GM23248 (cell line): Measurements from ENCODE around the gene GMPPB. TPM values are rescaled to one million over a fixed set of nuclear protein-coding genes. Genes with fewer than 3 reads are reported as not detected.
"Not testable (repeated sequence)": the region's sequence is repeated elsewhere in the genome, so short reads cannot be mapped to it uniquely, and the experiment has no call there.

Experiments
- DNase-seq: peaks from one replicate; pipeline ENCODE4 v3.0.0-alpha.2; 2015
- H2AFZ ChIP-seq: fragments of 200-600 bp; sonication (generic); 2 replicates; pipeline ENCODE4 v1.6.1; 2016; ENCODE audit warnings: antibody characterized with exemption
- H3F3A ChIP-seq: fragments of 200-600 bp; sonication (generic); 2 replicates; pipeline ENCODE4 v1.6.1; 2016; ENCODE audit warnings: mild to moderate bottlenecking, antibody characterized with exemption, mixed run types; ENCODE audit not compliant: insufficient read depth
- H3K27ac ChIP-seq: fragments of 200-600 bp; sonication (generic); 2 replicates; pipeline ENCODE4 v1.5.1; 2016; ENCODE audit warnings: mild to moderate bottlenecking
- H3K27me3 ChIP-seq: fragments of 200-600 bp; sonication (generic); replicated peaks from 2 replicates; pipeline ENCODE4 v1.6.1; 2016; ENCODE audit warnings: mild to moderate bottlenecking; ENCODE audit not compliant: insufficient read depth
- H3K36me3 ChIP-seq: fragments of 200-600 bp; sonication (generic); 2 replicates; pipeline ENCODE4 v1.6.1; 2016; ENCODE audit warnings: low read depth, mild to moderate bottlenecking
- H3K4me1 ChIP-seq: fragments of 200-600 bp; sonication (generic); 2 replicates; pipeline ENCODE4 v1.6.1; 2016; ENCODE audit warnings: mild to moderate bottlenecking; ENCODE audit not compliant: insufficient read depth
- H3K4me2 ChIP-seq: fragments of 200-600 bp; sonication (generic); one replicate; pipeline ENCODE4 v1.6.1; 2016; ENCODE audit warnings: mild to moderate bottlenecking; ENCODE audit not compliant: unreplicated experiment
- H3K4me3 ChIP-seq: fragments of 200-600 bp; sonication (generic); 2 replicates; pipeline ENCODE4 v1.5.1; 2016; ENCODE audit warnings: mild to moderate bottlenecking
- H3K79me2 ChIP-seq: fragments of 200-600 bp; sonication (generic); 2 replicates; pipeline ENCODE4 v1.6.1; 2016; ENCODE audit warnings: mild to moderate bottlenecking; ENCODE audit not compliant: insufficient read depth
- H3K9ac ChIP-seq: fragments of 200-600 bp; sonication (generic); 2 replicates; pipeline ENCODE4 v1.6.1; 2016; ENCODE audit warnings: mild to moderate bottlenecking
- H3K9me2 ChIP-seq: fragments of 200-600 bp; sonication (generic); 2 replicates; pipeline ENCODE4 v1.6.1; 2016; ENCODE audit warnings: mixed run types, mild to moderate bottlenecking, moderate library complexity; ENCODE audit not compliant: insufficient read depth
- H3K9me3 ChIP-seq: fragments of 200-600 bp; sonication (generic); one replicate; pipeline ENCODE4 v1.6.1; 2017; ENCODE audit warnings: low read depth
- H4K20me1 ChIP-seq: fragments of 200-600 bp; sonication (generic); 2 replicates; pipeline ENCODE4 v1.6.0; 2016; ENCODE audit not compliant: insufficient read depth
- EZH2phosphoT487 ChIP-seq: fragments of 200-600 bp; sonication (generic); IDR thresholded peaks from 2 replicates; pipeline ENCODE4 v1.6.1; 2018; ENCODE audit warnings: antibody characterized with exemption, moderate library complexity, mild to moderate bottlenecking, low read depth; ENCODE audit not compliant: insufficient read depth
- WGBS, 2 experiments: methylation state at CpG; one replicate each; pipeline ENCODE4 v1.1.6; 2015 to 2017; ENCODE audit warnings: low lambda C conversion rate in 2 of 2, low coverage in 1 of 2; ENCODE audit errors: missing lambda C conversion rate in 2 of 2; 5-methylcytosine and 5-hydroxymethylcytosine counted together
- in situ Hi-C: fragments of 300-500 bp; cut with MboI; formaldehyde crosslinking; loops from 2 replicates; pipeline ENCODE4 v1.15.0; 2020
- polyA plus RNA-seq: library from polyadenylated mRNA; unstranded; fragments of >200 nt; fragmentation: Nextera tagmentation; extraction: Ambion mirVana; gene quantifications from 2 replicates; pipeline ENCODE4 v1.2.1, GENCODE V29; 2016
- total RNA-seq: library from RNA; depleted of rRNA; stranded (reverse); fragments of >200 nt; shearing (Covaris generic); gene quantifications from 2 replicates; pipeline ENCODE4 v1.2.3, GENCODE V29; 2014

Gene GMPPB
- total and polyA plus RNA-seq, 2 experiments from 2014 or later = 24.1 to 37.8 TPM

- Histone ChIP-seq H3K4me1 (peaks cover 11% of the 10 kb centered on the region; the same call in 1 of the 2 replicates), H3K36me3 (no peaks in the 10 kb centered on the region), H3K27ac (peak within 1 kb of the TSS; percentile 30), H3K4me2 (peak within 1 kb of the TSS; percentile 98), H3K9me3 (no peaks in the 10 kb centered on the region), H4K20me1 (no peaks in the 10 kb centered on the region; the same call in 1 of the 2 replicates), H3K9ac (peak within 1 kb of the TSS; percentile 88), H2AFZ (peak within 1 kb of the TSS; percentile 96), H3F3A (no peaks in the 10 kb centered on the region), H3K4me3 (peak within 1 kb of the TSS; percentile 93), H3K9me2 (no peaks in the 10 kb centered on the region), H3K79me2 (peaks cover 47% of the 10 kb centered on the region), H3K27me3 (no peaks in the 10 kb centered on the region)
- in situ Hi-C loops = no loop called here
- 3 to 4% methylated on average over 42 to 66 of the region's 66 CpGs for WGBS, 2 experiments
- TF ChIP-seq EZH2phosphoT487 = no peak
- peak; percentile 89 for DNase-seq
These were observed 34.5 kb downstream of the GMPPB start, which contains the start of the genes MST1 and RNF123 for GRCh38 chr3:49689046-49689907. Gene MST1, minus strand, starts transcription at chr3:49689474. Its CDS starts 783 bp downstream, at chr3:49688691. Gene RNF123, plus strand, starts transcription at chr3:49689557. Its CDS starts 1,609 bp downstream, at chr3:49691166.

GRCh38 chr3:49688338-49689045 lies 35.3 kb downstream of the GMPPB start:
- Histone ChIP-seq H3K4me3 (peak overlapping the region; percentile 93), H3K4me2 (peak overlapping the region; percentile 98), H3K9ac (peak overlapping the region; percentile 88), H3K79me2 (peaks cover 39% of the 10 kb centered on the region), H2AFZ (peak overlapping the region; percentile 96), H3K4me1 (peaks cover 11% of the 10 kb centered on the region; the same call in 1 of the 2 replicates), H3K27ac (peak overlapping the region; percentile 30)
- H3K9me2 ChIP-seq, DNase-seq, H3K9me3 ChIP-seq, H3K27me3 ChIP-seq, H3K36me3 ChIP-seq, H3F3A ChIP-seq, in situ Hi-C loops, H4K20me1 ChIP-seq: not testable (repeated sequence)
- 75 to 79% methylated on average over 7 of the region's 7 CpGs for WGBS, 2 experiments

GRCh38 chr3:49687424-49687795 lies 36.3 kb downstream of the GMPPB start:
- H3K9me2 ChIP-seq, H3K4me2 ChIP-seq, H4K20me1 ChIP-seq, H3K27me3 ChIP-seq, H3K4me3 ChIP-seq, H3K27ac ChIP-seq, DNase-seq, H3K9ac ChIP-seq, H3K9me3 ChIP-seq, H2AFZ ChIP-seq, H3K36me3 ChIP-seq, in situ Hi-C loops, H3F3A ChIP-seq: not testable (repeated sequence)
- Histone ChIP-seq H3K79me2 (peaks cover 31% of the 10 kb centered on the region), H3K4me1 (peaks cover 11% of the 10 kb centered on the region; the same call in 1 of the 2 replicates)
- WGBS, 2 experiments = 90% methylated on average over 11 to 12 of the region's 12 CpGs

GRCh38 chr3:49686769-49687423 lies 36.9 kb downstream of the GMPPB start:
- H3K9ac ChIP-seq, H3K9me2 ChIP-seq, H3K27me3 ChIP-seq, H3K27ac ChIP-seq, H3K36me3 ChIP-seq, H3F3A ChIP-seq, H3K9me3 ChIP-seq, H4K20me1 ChIP-seq, in situ Hi-C loops: not testable (repeated sequence)
- H3K4me2 ChIP-seq = peak overlapping the region; percentile 34
- peaks cover 26% of the 10 kb centered on the region for H3K79me2 ChIP-seq
- peak overlapping the region; percentile 51 for H3K4me3 ChIP-seq
- peak overlapping the region; percentile 39; the same call in 1 of the 2 replicates for H2AFZ ChIP-seq
- H3K4me1 ChIP-seq = peaks cover 11% of the 10 kb centered on the region; the same call in 1 of the 2 replicates
- 12 to 17% methylated on average over 36 to 42 of the region's 44 CpGs for WGBS, 2 experiments
- DNase-seq = peak; percentile 67

GRCh38 chr3:49686346-49686745 lies 37.4 kb downstream of the GMPPB start:
- in situ Hi-C loops, H3K27me3 ChIP-seq, H3K9ac ChIP-seq, H3K27ac ChIP-seq, H4K20me1 ChIP-seq, H3F3A ChIP-seq, H3K9me2 ChIP-seq, H3K9me3 ChIP-seq, H3K36me3 ChIP-seq, DNase-seq: not testable (repeated sequence)
- peaks cover 20% of the 10 kb centered on the region for H3K79me2 ChIP-seq
- peak overlapping the region; percentile 39; the same call in 1 of the 2 replicates for H2AFZ ChIP-seq
- peaks cover 11% of the 10 kb centered on the region; the same call in 1 of the 2 replicates for H3K4me1 ChIP-seq
- 5 to 6% methylated on average over 20 to 29 of the region's 29 CpGs for WGBS, 2 experiments
- H3K4me2 ChIP-seq = peak overlapping the region; percentile 34
- H3K4me3 ChIP-seq = peak overlapping the region; percentile 51

- H3K9me2 ChIP-seq, H3K4me3 ChIP-seq, in situ Hi-C loops, H3K9me3 ChIP-seq, H3K4me2 ChIP-seq, H3K36me3 ChIP-seq, H3F3A ChIP-seq, H2AFZ ChIP-seq, H3K9ac ChIP-seq, H3K27ac ChIP-seq, H3K4me1 ChIP-seq, H4K20me1 ChIP-seq, H3K27me3 ChIP-seq: not testable (repeated sequence)
- H3K79me2 ChIP-seq = peaks cover 15% of the 10 kb centered on the region
- DNase-seq = peak; percentile 38
- 12 to 20% methylated on average over 27 to 31 of the region's 36 CpGs for WGBS, 2 experiments
These were observed 37.9 kb downstream of the GMPPB start for GRCh38 chr3:49685846-49686245.
